HG03521 (cell line): ENCODE data around the gene MYO1G.
A peak's percentile ranks its signal among the peaks of the same experiment; 100 is the strongest.

Source experiments
- ATAC-seq: cut with Tn5 transposase; IDR thresholded peaks from one replicate; pipeline ENCODE4 v1.9.1; 2021; ENCODE audit warnings: mild to moderate bottlenecking, moderate library complexity; ENCODE audit not compliant: unreplicated experiment

Gene MYO1G

DNA sequence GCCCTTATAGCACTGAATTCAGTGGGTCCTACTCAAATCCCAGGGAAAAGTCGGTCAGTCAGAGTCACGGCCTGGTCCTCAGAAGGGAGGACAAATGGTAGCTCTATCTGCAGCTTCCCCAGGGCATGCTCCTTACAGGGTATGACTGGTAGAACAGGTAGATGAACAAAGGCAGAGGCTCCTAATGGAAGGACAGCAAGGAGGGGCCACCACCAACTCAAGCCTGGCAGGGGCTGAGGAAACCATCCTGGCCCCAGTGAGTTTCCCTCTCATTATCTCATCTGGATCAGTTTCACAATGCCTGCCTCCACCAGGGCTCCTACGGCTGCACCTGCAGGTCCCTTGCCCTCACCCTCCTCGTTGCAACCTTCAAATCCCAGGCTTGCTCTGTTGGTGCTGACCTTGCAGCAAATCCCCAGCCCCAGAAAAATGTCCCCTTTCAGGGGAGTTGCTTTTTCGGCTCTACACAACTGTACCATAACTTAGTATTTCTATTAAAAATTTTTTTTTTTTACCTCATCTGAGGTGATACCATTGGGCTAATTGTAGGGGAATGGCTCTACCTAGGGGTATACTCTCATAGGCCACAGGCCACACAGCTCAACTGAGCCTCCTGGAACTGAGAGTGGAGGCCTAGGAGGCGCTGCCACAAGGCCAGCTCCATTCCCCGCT, 2.4 kb upstream of the MYO1G start:
- ATAC-seq, result no peak

DNA sequence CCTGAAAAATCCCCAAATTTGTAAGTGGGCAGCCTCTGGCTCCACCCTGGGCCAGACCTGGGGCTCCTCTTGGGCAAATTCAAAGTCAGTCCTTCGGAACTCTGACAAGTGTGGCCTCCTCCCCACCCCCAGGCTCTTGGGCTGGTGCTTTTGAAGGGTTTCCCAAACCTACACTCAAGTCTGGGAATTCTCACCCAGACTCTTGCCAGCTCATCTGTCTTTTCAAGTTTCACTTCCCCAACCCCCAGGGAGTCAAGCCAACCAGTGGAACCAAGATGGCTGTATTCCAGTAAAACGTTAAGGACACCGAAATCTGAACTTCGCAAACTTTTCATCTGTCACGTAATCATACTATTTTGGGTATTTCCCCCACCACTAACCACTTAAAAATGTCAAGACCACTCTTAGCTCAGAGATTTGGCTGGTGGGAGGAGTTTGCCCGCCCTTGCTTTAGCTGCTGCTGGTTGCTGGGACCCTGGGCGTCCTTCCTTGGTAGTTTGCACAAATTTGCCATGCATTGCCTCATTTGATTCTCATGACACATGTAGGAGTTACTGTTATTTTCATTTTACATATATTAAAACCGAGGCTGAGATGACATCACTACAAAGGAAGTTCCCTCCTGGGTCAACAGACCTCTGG, 1.7 kb upstream of the MYO1G start:
- peak; percentile 40 for ATAC-seq

DNA sequence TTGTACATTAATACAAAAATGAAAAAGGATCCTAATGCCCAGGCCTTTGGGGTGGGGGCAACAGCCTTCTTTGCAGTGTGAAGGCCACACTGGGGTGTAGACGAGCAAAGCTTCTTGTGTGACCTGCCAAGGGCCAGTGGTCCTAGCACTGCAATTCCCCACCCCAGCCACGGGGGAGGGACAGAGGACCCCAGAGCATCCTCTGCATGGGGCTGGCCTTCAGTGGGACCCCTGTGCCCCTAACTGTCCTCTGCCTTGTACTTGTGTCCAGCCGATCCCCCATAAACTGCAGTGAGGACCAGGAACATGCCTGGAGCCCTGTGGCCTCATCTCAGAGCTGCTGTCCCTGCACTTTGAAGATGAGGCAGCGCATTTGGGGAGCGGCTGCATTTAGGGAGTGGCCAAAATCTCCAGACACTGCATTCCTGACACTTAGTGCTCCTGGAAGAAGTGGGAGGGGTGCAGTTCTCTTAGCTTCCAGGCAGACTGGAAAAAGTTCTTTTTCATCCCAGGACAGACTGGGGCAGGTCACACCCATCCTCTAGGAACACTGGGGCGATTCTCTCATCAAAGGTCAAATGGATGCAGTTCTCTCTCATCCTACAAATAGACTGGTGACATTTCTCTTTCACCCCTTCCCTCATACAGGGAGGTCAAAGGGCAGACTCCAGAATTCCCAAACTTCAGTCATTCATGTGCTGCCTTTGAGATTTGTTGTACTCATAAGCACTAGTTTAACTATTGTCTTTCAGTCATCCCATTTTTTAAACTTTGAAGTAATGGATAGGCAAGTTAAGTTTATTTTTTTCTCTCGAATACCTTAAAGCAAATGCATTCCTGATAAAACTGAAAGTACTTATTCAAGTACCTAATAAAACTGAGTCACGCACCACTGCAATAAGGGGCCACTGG, 922 bp upstream of the MYO1G start:
- ATAC-seq, result peak; percentile 4

DNA sequence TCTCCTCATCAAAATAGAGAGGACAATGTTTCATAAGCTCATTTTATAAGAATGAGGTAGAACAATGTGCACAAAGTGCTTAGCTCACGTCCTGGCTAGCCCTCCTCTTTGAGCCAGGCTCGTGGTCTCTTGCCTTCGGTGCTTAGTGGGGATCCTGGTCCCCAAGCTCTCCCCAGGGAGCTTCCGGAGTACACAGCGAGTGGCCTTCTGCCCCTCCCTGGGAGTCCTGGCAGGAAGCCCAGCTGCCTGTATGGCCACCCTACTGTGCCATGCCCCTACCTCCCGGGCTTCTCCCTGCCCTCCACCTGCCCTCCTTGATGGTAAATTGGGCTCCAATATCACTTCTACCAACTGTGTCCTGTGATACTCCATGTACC, 868 bp downstream of the MYO1G start:
- ATAC-seq, result no peak

DNA sequence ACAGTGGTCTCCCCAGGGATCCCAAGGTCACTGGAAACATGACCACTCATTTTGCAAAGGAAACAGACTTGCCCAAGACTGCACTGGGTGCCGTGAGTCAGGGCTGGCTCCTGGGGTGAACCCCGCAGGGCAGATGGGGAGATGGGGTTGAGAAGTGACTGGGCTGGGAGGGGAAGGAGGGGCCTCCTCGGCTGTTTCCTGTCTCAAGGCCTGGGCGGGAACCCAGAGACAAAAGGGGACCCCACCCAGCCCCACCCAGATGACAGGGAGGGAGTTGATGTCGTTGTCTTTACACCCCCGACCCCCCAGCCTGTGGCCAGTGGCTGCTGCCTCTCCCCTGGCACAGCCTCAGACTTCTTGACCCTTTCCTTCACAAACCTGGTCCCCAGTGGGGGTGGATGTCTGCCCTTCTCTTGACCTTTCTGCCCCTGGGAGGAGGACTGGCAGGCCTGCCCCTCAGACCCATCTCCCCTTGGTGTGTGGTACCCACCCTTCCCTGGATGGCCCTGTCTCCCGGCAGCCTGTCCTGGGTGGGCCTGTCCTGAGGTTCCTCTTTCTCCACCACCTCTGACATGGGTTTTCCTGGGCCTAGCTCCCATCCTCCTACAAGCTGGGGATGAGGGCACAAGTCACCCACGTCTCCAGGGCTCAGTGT, 1.4 kb downstream of the MYO1G start:
- ATAC-seq, result no peak

DNA sequence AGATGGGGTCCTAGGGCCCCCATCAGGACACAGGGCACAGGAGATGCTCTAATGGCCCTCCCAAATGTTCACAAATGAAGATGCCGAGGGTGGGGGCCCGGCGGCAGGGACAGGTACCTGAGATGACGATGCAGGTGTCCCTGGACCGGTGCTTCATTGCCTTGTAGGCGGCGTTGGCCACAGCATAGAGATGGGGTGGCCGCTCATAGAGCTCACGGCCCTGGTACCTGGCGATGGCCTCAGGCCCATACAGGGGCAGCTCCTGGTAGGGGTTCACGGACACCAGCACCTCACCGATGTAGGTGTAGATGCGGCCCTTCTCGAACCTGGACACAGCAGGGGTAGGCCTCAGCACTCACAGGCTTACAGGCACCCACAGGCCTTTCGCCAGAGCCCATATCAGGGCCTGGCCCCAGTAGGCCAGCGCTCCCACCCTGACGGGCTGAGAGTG, 2.0 kb downstream of the MYO1G start:
- ATAC-seq, result no peak

DNA sequence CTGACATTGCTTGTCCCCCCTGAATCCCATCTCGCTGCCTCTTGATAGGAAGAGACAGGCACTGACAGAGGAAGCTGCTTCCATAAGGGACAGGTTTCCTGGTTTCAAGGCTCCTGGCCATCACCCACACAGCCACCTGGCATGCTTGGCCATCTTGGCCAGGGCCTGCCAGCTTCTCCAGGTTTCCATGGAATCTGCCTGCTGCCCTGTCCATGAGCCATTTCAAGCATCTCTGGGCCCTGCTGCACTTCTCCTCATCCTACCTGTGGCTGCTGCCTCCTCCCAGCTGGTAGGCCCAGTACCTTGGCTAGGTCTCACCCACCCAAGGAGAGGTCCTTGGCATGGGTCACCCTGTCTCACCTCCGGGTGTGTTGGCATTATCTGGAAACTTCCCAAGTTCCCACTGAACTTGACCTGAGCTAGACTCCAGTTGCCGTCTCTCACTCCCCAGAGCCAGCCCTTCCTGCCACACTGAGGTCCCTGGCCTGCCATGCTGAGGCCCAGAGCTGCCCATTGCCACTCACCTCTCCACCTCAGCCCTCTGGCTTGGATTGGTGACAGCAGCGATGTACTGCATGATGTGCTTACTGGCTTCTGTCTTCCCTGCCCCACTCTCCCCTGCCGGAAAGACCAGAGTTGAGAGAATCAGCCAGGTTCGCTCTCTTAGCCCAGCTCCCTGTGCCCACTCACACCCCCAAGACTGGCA, 2.6 kb downstream of the MYO1G start:
- ATAC-seq, result no peak

DNA sequence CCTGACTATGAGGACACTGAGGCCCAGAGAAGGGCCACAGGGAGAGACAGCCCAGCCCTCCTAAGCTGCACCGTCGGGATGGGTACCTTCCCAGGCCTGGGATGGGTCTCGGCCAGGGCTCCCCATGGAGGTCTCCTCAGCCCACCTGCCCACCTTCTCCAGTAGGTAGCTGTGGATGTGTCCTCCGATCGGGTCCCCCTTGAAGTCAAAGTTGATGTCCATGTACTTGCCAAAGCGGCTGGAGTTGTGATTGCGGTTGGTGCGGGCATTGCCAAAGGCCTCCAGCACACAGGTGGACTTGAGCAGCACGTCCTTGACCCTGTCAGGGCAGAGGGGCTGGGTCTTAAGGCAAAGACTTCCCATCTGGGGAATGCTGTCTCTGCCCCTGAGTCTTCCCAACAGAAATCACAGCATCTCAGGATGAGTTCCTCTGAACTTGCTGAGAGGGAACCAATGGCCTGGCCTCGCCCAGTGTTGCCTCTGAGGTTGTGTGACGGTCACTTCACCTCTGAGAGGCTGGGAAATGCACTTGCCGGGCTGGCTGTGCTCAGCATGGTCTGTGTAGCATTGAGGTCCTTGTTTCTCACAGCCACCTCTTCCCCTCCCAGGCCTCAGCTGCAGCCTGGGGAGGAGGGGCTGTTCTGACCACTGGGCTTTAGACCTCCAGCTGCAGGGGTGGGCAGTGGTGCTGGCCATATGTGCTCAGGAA, 3.3 kb downstream of the MYO1G start:
- no peak for ATAC-seq

DNA sequence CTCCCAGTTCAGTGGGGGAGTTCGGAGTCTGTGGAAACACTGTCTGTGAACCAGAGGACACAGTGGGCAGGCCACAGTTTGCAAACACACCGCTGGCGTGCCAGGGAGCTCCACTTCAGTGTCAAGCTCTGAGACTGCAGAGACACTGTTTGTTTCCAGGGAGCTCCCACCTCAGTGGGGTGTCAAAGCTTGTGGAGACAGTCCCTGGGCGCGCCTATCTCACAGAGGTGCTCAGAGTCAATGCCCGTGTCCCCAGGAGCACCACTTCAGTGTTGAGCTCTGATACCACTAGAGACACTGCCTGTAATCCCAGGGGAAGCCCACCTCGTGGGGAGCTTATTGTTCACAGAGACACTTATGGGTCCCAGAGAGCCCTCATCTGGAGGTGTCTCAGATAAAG, 4.3 kb downstream of the MYO1G start:
- no peak for ATAC-seq

DNA sequence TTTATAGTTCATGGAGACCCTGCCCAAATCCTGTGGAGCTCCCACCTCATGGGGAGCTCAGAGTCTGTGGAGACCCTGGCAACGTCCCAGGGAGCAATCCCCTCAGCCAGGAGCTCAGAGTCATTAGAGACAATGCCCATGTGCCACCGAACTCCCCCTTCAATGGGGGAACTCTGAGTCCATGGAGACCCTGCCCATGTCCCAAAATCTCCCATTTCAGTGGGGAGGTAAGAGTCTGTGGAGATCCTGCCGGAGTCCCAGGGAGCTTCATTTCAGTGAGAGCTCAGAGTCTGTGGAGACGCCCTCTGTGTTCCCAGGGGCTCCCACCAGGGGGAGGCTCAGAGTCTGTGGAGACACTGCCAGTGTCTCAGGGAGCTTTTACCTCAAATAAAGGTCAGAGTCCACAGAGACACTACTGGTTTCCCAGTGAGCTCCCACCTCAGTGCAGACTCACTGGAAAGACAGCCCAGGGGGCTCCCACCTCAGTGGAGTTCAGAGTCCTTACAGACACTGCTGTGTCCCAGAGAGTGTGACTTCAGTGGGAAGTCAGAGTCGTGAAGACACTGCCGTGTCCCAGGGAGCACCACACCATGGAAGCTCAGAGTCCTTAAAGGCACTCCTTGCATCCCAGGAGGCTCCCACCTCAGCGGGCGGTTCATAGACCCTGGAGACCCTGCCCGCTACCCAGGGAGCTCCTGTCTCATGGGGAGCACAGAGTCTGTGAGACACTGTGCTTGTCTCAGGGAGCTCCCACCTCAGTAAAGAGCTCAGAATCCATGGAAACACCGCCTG, 5.0 kb downstream of the MYO1G start:
- ATAC-seq, result no peak

DNA sequence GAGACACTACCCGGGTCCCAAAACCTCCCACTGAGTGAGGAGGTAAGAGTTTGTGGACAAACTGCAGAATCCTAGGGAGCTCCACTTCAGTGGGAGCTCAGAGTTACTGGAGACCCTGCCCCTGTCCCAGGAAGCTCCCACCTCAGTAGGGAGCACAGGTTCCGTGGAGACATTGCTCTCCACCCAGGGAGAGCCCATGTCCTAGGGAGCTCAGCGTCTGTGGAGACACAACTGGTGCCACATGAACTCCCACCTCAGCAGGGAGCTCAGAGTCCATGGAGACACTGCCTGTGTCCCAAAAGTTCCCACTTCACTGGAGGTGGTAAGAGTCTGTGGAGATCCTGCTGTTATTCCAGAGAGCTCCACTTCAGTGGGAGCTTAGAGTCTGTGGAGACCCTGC, 6.3 kb downstream of the MYO1G start:
- ATAC-seq, result no peak

DNA sequence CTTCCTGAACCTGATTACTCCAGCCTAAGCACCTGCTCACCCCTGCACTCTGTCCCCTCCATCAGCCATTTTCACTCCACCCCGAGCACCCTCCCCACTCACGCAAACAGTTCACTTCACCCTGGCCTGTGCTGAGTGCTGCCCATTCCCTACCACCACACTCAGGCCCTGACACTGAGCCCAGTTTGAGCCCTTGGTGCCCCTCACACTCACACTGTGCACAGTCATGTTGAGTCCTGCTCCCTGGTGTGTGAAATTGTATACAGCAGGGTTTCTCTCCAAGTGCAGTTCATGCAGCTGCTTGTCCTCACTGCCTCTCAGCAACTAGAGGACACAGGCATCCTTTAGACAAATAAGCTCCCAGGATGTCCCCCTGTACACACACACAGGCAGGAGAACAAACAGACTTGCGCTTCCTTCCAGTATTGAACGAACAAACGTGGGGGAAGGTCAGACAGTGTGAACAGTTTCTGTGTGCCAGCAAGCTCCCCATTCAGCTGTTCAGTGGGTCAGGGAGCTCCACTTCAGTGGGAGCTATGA, 6.8 kb downstream of the MYO1G start:
- ATAC-seq, result no peak

DNA sequence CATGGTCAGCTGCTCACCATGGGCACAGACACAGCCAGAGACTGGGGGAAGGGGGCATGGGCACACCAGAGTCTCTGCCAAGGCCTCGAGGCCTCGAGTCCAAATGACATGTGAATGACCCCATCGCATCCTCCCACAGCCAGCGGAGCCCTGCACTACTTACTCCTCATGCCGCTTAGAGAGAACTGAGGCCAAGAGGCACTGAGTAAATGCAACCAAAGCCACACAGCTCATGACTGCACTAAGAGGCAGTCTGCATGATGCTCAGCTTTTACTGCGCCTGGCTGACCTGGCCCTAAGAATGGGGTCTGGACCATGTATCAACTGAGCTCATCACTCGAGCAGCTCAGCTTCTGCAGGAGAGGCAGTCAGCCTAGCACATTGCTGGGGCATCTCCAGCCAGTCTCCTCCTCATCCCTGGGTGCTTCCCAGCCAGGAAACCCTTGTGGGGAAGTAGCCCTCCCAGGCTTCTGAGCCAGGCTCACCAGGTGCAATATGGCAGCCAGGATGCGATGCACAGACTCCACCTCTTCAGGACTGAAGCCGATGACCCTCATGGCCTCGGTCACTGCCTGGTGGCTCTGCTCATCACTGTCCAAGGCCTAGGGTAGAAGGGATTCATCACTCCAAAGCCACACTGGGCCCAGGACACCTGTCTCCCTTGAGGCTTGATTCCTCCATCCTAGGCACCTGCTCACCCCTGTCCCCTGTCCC, 7.5 kb downstream of the MYO1G start:
- ATAC-seq, result no peak

DNA sequence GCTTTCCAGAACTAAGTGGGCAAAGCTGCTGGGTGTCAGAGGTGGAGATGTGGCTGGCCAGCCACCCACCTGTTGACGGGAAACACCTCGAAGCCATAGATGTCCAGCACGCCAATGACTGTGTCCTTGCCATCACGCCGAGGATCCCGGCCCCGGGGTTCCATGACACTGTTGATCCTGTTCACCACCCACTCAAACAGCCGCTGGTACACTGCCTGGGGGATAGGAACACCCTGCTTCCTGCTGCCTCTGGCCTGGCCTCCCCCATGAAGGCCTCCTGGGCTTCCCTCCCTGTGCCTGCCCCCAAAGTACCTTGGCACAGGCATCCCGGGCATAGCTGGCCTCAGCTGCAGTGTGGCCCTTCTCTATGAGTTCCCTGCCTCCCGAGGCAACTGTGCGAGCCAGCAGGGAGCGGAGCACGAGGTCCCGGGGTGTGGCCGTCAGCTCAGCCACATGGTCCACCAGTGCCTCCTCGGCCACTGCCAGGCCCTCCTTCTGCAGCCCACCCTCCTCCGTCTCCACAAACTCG, 8.2 kb downstream of the MYO1G start:
- ATAC-seq, result no peak

DNA sequence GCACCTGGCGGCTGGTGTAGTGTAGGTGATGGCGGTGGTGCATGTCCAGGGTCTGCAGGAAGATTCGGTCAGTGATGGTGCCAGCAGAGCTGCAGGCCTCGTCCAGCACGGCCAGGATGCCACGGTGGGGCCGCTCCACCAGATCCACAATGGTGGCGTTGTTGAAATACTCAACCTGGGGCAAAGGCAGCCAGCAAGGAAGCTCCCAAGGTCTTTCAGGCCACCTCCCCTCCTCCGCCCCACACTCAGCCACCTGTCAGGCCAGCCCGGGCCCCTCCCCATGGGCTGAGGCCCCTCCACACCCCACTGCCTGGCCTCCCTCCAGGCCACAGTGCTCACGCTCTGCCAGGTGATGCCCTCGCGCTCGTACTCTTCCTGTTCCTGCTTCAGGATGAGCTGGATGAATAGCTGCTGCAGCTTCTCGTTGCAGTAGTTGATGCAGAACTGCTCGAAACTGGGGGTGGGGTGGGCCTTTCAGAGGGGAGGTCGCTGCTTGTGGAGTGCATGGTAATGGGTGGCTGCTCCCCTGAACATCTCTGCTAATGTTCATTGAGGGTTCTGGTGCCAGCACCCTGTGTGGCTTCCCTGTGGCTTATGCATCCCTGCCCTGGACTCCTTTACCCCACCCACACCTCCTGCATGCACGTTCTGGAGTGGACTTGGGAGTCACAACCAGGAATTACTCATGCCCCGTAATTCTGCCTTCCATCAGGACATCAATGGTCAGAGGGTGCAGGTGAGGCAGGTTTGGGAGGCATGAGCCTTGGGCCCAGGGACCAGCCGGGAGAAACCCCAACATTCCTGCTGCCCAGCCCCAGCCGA, 8.9 kb downstream of the MYO1G start:
- no peak for ATAC-seq

DNA sequence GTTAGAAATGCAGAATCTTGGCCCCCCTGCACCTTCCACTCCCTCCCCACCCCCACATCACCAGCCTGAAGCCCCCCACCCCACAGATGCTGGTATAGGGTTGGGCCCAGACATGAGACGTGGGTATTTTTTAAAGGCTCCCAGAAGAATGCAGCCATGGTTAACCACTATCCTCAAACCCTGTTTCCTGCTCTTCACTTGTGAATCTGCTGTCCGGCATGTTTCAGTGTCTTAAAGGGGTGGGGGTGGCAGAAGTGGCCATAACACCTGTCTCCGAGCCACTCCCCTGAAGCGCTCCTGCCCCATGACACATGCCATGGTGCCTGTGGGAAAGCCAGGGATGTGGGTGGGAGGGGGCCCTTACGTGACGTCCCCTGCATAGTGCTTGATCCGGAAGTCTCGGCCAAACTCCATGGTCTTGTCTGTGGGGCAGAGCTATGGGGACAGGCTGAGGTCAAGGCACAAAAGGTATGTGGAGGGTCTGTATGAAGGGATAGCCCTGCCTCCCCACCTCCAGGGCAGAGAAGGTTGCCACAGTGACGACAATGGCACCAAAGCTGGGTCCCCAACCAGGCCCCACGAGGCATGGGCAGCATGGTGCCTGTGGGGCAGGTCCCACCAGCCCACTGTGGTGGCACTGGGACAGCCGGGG, 9.6 kb downstream of the MYO1G start:
- ATAC-seq, result no peak
